HepG2 (cell line): ENCODE results near the gene CXADR. TPM values are rescaled to one million over a fixed set of nuclear protein-coding genes. Genes with fewer than 3 reads are reported as not detected.

Source experiments
- ATAC-seq: fragments of 200-7000 bp; cut with Tn5 transposase; 3 replicates; pipeline ENCODE4 v1.9.1; 2020; ENCODE audit warnings: mild to moderate bottlenecking, moderate library complexity
- BruUV-seq: library from RNA; stranded (reverse); fragments of 400-500 nt; replicated peaks from 2 replicates; lab custom pipeline; 2021; lab: Mats Ljungman, UMichigan
- CTCF ChIA-PET: fragments of 300-600 bp; formaldehyde crosslinking; extraction: SDS; loops from one replicate; lab custom pipeline; 2021; ENCODE audit warnings: low total read pairs, inconsistent platforms, low intra/inter-chr PET ratio; lab: Yijun Ruan, JAX
- POLR2A ChIA-PET: fragments of 350-600 bp; sonication (Branson Sonifier 250); formaldehyde crosslinking; loops from one replicate; lab custom pipeline; 2020; ENCODE audit warnings: antibody characterized with exemption, inconsistent platforms; lab: Yijun Ruan, JAX
- DNase-seq: peaks from one replicate; pipeline ENCODE4 v3.0.0-alpha.2; 2015; ENCODE audit warnings: low spot score
- FAIRE-seq: peaks from 3 replicates; lab custom pipeline; 2011; peaks lifted over from hg19 to GRCh38; lab: Jason Lieb, UNC
- H2AFZ ChIP-seq: one replicate; pipeline ENCODE4 v1.6.1; 2011; ENCODE audit warnings: low read length, inconsistent platforms
- H3K27ac ChIP-seq: fragments of 300-600 bp; 3 replicates; pipeline ENCODE4 v1.8.0; 2011; ENCODE audit warnings: mixed run types, mild to moderate bottlenecking, mixed read lengths, low read length, inconsistent platforms; ENCODE audit not compliant: insufficient read depth; ENCODE audit errors: extremely low read length
- H3K27me3 ChIP-seq, 2 experiments: fragments of 200-600 bp in 1 of 2; 2 replicates in 1 of 2; 3 replicates in 1 of 2; pipeline versions ENCODE4 v1.6.0 to v1.8.0; 2011; ENCODE audit warnings: low read length in 2 of 2, mild to moderate bottlenecking in 2 of 2, moderate library complexity in 2 of 2, inconsistent platforms in 1 of 2; ENCODE audit not compliant: insufficient read depth in 2 of 2, control insufficient read depth in 1 of 2
- H3K36me3 ChIP-seq, 2 experiments: fragments of 200-600 bp in 1 of 2; replicated peaks in 1 of 2; 2 replicates in 1 of 2; 3 replicates in 1 of 2; pipeline versions ENCODE4 v1.5.1 to v1.8.0; 2011; ENCODE audit warnings: low read length in 2 of 2, inconsistent platforms in 1 of 2; ENCODE audit not compliant: insufficient read depth in 2 of 2, control insufficient read depth in 1 of 2
- H3K4me1 ChIP-seq: 2 replicates; pipeline ENCODE4 v1.5.1; 2012; ENCODE audit warnings: low read length, inconsistent platforms; ENCODE audit not compliant: insufficient read depth
- H3K4me2 ChIP-seq: 2 replicates; pipeline ENCODE4 v1.6.0; 2011; ENCODE audit warnings: low read depth, low read length, inconsistent platforms
- H3K4me3 ChIP-seq, 3 experiments: fragments of 200-600 bp in 1 of 3; sonication (generic), shearing (Covaris generic) in 1 of 3; replicated peaks in 1 of 3; 2 replicates each; pipeline ENCODE4 v1.5.1; 2011 to 2016; ENCODE audit warnings: low read length in 3 of 3, inconsistent platforms in 2 of 3, low read depth in 2 of 3, mild to moderate bottlenecking in 2 of 3, control low read depth in 1 of 3, mixed read lengths in 1 of 3; ENCODE audit not compliant: insufficient read depth in 1 of 3
- H3K79me2 ChIP-seq: one replicate; pipeline ENCODE4 v1.6.1; 2011; ENCODE audit warnings: low read length, inconsistent platforms; ENCODE audit not compliant: insufficient read depth
- H3K9ac ChIP-seq: 2 replicates; pipeline ENCODE4 v1.6.0; 2011; ENCODE audit warnings: mild to moderate bottlenecking, low read depth, low read length, inconsistent platforms; ENCODE audit not compliant: insufficient read depth
- H3K9me3 ChIP-seq: 2 replicates; pipeline ENCODE4 v1.5.1; 2012; ENCODE audit warnings: mild to moderate bottlenecking, low read length
- H4K20me1 ChIP-seq: 2 replicates; pipeline ENCODE4 v1.6.0; 2011; ENCODE audit warnings: inconsistent platforms, mild to moderate bottlenecking, low read length, moderate library complexity; ENCODE audit not compliant: insufficient read depth
- AHR ChIP-seq: IDR thresholded peaks from 2 replicates; pipeline ENCODE4 v1.6.1; 2018; ENCODE audit warnings: missing genetic modification reagents, missing compliant biosample characterization
- KDM2A ChIP-seq: sonication (generic); formaldehyde crosslinking; IDR thresholded peaks from 2 replicates; pipeline ENCODE4 v1.4.0; 2020; ENCODE audit warnings: low read depth, missing genetic modification reagents, borderline replicate concordance
- REPIN1 ChIP-seq: sonication (generic); formaldehyde crosslinking; IDR thresholded peaks from 2 replicates; pipeline ENCODE4 v1.8.0; 2022; ENCODE audit warnings: missing genetic modification reagents, low read depth, mild to moderate bottlenecking, borderline replicate concordance
- SMYD3 ChIP-seq: sonication (generic); formaldehyde crosslinking; IDR thresholded peaks from 2 replicates; pipeline ENCODE4 v1.8.1; 2023; ENCODE audit warnings: mild to moderate bottlenecking, missing genetic modification reagents
- ZNF138 ChIP-seq: sonication (generic); formaldehyde crosslinking; IDR thresholded peaks from 2 replicates; pipeline ENCODE4 v1.5.0; 2020; ENCODE audit warnings: mild to moderate bottlenecking, low read depth, missing genetic modification reagents
- ZNF792 ChIP-seq: IDR thresholded peaks from 2 replicates; pipeline ENCODE4 v1.6.1; 2016
- ZSCAN21 ChIP-seq: sonication (generic); formaldehyde crosslinking; IDR thresholded peaks from 2 replicates; pipeline ENCODE4 v1.8.0; 2022; ENCODE audit warnings: mild to moderate bottlenecking, missing genetic modification reagents, moderate library complexity, borderline replicate concordance
- WGBS: methylation state at CpG from one replicate; pipeline ENCODE4 v1.1.6; 2017; ENCODE audit warnings: low lambda C conversion rate; 5-methylcytosine and 5-hydroxymethylcytosine counted together
- in situ Hi-C: cut with HindIII; loops from 2 replicates; pipeline ENCODE4 v1.10.0; 2017; ENCODE audit warnings: low pct_unique_long_range_greater_than_20kb; ENCODE audit not compliant: extremely low pct_ligation_motif_present
- intact Hi-C: fragments of 100-400 bp; cut with micrococcal nuclease; formaldehyde crosslinking; loops from one replicate; pipeline ENCODE4 v1.10.0; 2022; ENCODE audit not compliant: unreplicated experiment
- polyA plus RNA-seq, 8 experiments: library from polyadenylated mRNA; depleted of rRNA in 3 of 8; stranded (reverse) in 7 of 8; unstranded in 1 of 8; fragments of >200 nt; fragmentation: Illumina TruSeq in 4 of 8; extraction: Trizol in 4 of 8; gene quantifications; 2 replicates each; pipeline versions ENCODE4 v1.2.1 to v1.2.3, GENCODE V29; 2011 to 2016; ENCODE audit warnings: low read depth in 4 of 8, missing spikeins in 1 of 8, mixed read lengths in 1 of 8; ENCODE audit not compliant: insufficient read depth in 1 of 8
- total RNA-seq, 5 experiments: library from RNA; depleted of rRNA; stranded (reverse); fragments of >200 nt; fragmentation: Illumina TruSeq; extraction: Trizol; gene quantifications; 2 replicates each; pipeline ENCODE4 v1.2.3, GENCODE V29; 2016; ENCODE audit warnings: low read depth in 1 of 5
- TF ChIP-seq, protein P1 (sequence below): sonication (generic); formaldehyde crosslinking; IDR thresholded peaks from 2 replicates; pipeline ENCODE4 v1.8.0; 2022; ENCODE audit warnings: missing genetic modification reagents, mild to moderate bottlenecking, moderate library complexity, borderline replicate concordance
- TF ChIP-seq, protein P2 (sequence below), 2 experiments: sonication (generic) in 1 of 2; formaldehyde crosslinking in 1 of 2; IDR thresholded peaks; 2 replicates each; pipeline versions ENCODE4 v1.5.1 to v1.6.1; 2011 to 2020; ENCODE audit warnings: borderline replicate concordance in 1 of 2, low read depth in 1 of 2, low read length in 1 of 2, mild to moderate bottlenecking in 1 of 2, missing genetic modification reagents in 1 of 2, moderate library complexity in 1 of 2

Gene CXADR
- total and polyA plus RNA-seq, 2 of the 13 experiments (the other 11 are each of a cell fraction or from before 2014, with no cell fraction given): 86.8 to 110 TPM

DNA sequence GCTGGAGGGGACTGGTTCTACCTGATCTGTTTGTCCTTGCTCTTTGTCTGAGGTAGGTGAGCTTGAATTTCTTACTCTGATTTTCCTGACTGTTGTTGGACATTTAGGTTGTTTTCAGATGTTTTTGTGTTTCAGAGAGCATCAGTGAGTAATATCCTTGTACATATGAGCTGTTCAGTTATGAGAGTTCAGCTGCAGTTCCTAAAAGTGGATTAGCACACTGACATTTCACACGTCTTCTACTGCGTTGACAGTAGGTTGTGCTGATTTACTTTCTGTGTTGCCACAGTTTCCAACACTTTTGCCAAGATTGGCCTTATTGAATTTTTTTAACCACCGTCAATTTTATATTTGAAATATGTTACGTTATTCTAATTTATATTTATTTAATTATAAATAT is 27.7 kb downstream of the CXADR start:
- Histone ChIP-seq H3K4me2 (no peak overlapping the region), H3K79me2 (peaks cover 91% of the 10 kb centered on the region), H3K9ac (no peak overlapping the region), H3K4me1 (peaks cover 99% of the 10 kb centered on the region), H3K9me3 (no peaks in the 10 kb centered on the region), H3K27me3 (no peaks in the 10 kb centered on the region), H3K4me3 (no peak overlapping the region), H3K27ac (no peak overlapping the region), H2AFZ (no peak overlapping the region), H4K20me1 (peaks cover 84% of the 10 kb centered on the region), H3K36me3 (peaks cover 3 to 18% of the 10 kb centered on the region in 2 experiments; a peak in 4 of 5 replicates)
- CTCF ChIA-PET: no interaction called here
- ATAC-seq (no peak), FAIRE-seq (no peak), DNase-seq (no peak)
- no peak for TF ChIP-seq ZSCAN21 (CRISPR knock-in tag)
- no peak for TF ChIP-seq AHR (CRISPR knock-in tag)
- no peak for TF ChIP-seq ZNF792
- no peak for TF ChIP-seq ZNF138 (CRISPR knock-in tag)
- no peak for TF ChIP-seq KDM2A (CRISPR knock-in tag)
- POLR2A ChIA-PET: interaction anchor here (1.0 kb wide), 1 partner anchor 16 kb away, joined by 4 read pairs; no protein-coding TSS in a partner anchor
- 90% methylated on average over 4 of the region's 4 CpGs for WGBS
- no TSS peak for BruUV-seq
- in situ Hi-C loops: no loop called here
- intact Hi-C loops: no loop called here

DNA sequence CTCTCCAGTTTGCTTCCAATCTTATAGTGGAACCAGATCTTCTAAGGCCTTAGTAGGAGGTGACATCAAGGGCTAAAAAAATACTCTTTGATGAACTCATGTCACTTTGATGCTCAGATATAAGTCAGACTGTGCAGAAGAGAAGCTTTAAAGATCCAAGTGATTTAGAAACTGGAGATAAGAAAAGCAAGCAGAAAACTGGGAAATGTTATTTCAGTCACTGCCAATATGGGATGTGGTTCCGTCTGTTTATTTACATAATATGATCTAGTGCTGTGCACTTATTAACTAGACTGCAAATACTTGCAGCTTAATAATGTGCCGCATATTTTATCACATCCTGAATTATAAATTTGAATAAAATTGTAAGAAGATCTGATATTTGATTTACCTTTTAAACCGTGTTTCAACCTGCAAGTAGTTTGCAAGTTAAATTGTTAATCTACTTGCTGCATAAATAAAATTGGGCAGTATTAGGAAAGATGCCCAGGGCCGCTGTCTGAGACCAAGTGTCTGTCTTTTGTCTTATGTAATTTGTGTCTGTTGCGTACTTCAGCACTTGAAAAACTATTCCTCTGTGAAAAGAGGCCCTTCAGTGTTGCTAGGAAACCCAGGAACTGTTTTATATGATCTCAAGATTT is 29.6 kb downstream of the CXADR start:
- FAIRE-seq: peak; percentile 91
- H2AFZ ChIP-seq: no peak overlapping the region
- ATAC-seq: peak; percentile 91
- peaks cover 84% of the 10 kb centered on the region for H4K20me1 ChIP-seq
- peak overlapping the region; percentile 58 for H3K27ac ChIP-seq
- intact Hi-C loops: loop anchor here (1.0 kb wide), 2 partner anchors 19 to 80 kb away; no protein-coding TSS in a partner anchor
- H3K4me1 ChIP-seq: peaks cover 92% of the 10 kb centered on the region
- H3K27me3 ChIP-seq: no peaks in the 10 kb centered on the region
- 4% methylated on average over 5 of the region's 5 CpGs for WGBS
- H3K36me3 ChIP-seq: peaks cover 8 to 19% of the 10 kb centered on the region in 2 experiments
- H3K4me2 ChIP-seq: peak overlapping the region; percentile 41
- ChIA-PET CTCF (no interaction called here), POLR2A (interaction anchor here (0.8 to 1.5 kb wide), 12 partner anchors 9 to 101 kb away, joined by 3 to 18 read pairs (median 4); partner anchors contain the start of gene CXADR)
- BruUV-seq: no TSS peak
- peak; percentile 94 for DNase-seq
- in situ Hi-C loops: no loop called here
- H3K9ac ChIP-seq: no peak overlapping the region
- H3K79me2 ChIP-seq: peaks cover 90% of the 10 kb centered on the region
- H3K9me3 ChIP-seq: no peaks in the 10 kb centered on the region
- H3K4me3 ChIP-seq: no peak overlapping the region; a peak in 1 of 6 replicates
- TF ChIP-seq REPIN1 (CRISPR knock-in tag) (no peak), SMYD3 (0 out of 2 replicates have a peak, but pooled peaks have one; percentile 72)
- TF ChIP-seq, protein P1, sequence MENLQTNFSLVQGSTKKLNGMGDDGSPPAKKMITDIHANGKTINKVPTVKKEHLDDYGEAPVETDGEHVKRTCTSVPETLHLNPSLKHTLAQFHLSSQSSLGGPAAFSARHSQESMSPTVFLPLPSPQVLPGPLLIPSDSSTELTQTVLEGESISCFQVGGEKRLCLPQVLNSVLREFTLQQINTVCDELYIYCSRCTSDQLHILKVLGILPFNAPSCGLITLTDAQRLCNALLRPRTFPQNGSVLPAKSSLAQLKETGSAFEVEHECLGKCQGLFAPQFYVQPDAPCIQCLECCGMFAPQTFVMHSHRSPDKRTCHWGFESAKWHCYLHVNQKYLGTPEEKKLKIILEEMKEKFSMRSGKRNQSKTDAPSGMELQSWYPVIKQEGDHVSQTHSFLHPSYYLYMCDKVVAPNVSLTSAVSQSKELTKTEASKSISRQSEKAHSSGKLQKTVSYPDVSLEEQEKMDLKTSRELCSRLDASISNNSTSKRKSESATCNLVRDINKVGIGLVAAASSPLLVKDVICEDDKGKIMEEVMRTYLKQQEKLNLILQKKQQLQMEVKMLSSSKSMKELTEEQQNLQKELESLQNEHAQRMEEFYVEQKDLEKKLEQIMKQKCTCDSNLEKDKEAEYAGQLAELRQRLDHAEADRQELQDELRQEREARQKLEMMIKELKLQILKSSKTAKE (CRISPR knock-in tag): peak; percentile 81
- TF ChIP-seq, protein P2, sequence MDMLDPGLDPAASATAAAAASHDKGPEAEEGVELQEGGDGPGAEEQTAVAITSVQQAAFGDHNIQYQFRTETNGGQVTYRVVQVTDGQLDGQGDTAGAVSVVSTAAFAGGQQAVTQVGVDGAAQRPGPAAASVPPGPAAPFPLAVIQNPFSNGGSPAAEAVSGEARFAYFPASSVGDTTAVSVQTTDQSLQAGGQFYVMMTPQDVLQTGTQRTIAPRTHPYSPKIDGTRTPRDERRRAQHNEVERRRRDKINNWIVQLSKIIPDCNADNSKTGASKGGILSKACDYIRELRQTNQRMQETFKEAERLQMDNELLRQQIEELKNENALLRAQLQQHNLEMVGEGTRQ (IDR thresholded peaks at IDR 0.05; ENCODE audit: low read depth, low read length): no peak
- TF ChIP-seq, protein P2 (CRISPR knock-in tag; IDR thresholded peaks at IDR 0.05; ENCODE audit: borderline replicate concordance): no peak
